Transverse colon (tissue), 4 donors: ENCODE data around the gene UROD. TPM values are rescaled to one million over a fixed set of nuclear protein-coding genes. Genes with fewer than 3 reads are reported as not detected.

Source experiments
- DNase-seq: peaks from one replicate; pipeline ENCODE4 v3.0.0-alpha.2; 2019
- H3K27ac ChIP-seq, 4 donors: fragments of 200-600 bp; sonication (generic); 2 replicates each; pipeline ENCODE4 v1.5.1; 2016 to 2018; ENCODE audit warnings: inconsistent platforms in 4 of 4
- H3K27me3 ChIP-seq: fragments of 200-600 bp; sonication (generic); 2 replicates; pipeline ENCODE4 v1.5.1; 2017; ENCODE audit warnings: inconsistent platforms
- H3K36me3 ChIP-seq, 4 donors: fragments of 200-600 bp; sonication (generic); 2 replicates each; pipeline ENCODE4 v1.5.1; 2017 to 2019; ENCODE audit warnings: inconsistent platforms in 4 of 4
- H3K4me1 ChIP-seq, 4 donors: fragments of 200-600 bp; sonication (generic); 2 replicates each; pipeline ENCODE4 v1.5.1; 2017 to 2020; ENCODE audit warnings: inconsistent platforms in 4 of 4
- H3K4me3 ChIP-seq, 4 donors: fragments of 200-600 bp; sonication (generic); 1 replicate in 1 of 4; 2 replicates in 3 of 4; pipeline versions ENCODE4 v1.5.1 to v1.6.1; 2017 to 2019; ENCODE audit warnings: inconsistent platforms in 4 of 4
- H3K9me3 ChIP-seq, 2 donors: fragments of 200-600 bp; sonication (generic); 2 replicates each; pipeline ENCODE4 v1.5.1; 2017 to 2019; ENCODE audit warnings: inconsistent platforms in 2 of 2
- CTCF ChIP-seq, 5 experiments: fragments of 200-600 bp in 3 of 5; fragments of 450-650 bp in 2 of 5; sonication (generic) in 3 of 5; IDR thresholded peaks; 1 replicate in 2 of 5; 2 replicates in 3 of 5; pipeline ENCODE4 v1.5.1; 2016 to 2017; ENCODE audit warnings: antibody characterized with exemption in 5 of 5, inconsistent platforms in 3 of 5, mild to moderate bottlenecking in 2 of 5, moderate library complexity in 1 of 5
- EP300 ChIP-seq: sonication (generic); formaldehyde crosslinking; IDR thresholded peaks from one replicate; pipeline ENCODE4 v1.6.1; 2017; ENCODE audit warnings: antibody characterized with exemption, low read depth
- POLR2A ChIP-seq: fragments of 450-650 bp; IDR thresholded peaks from one replicate; pipeline ENCODE4 v1.6.1; 2016; ENCODE audit warnings: antibody characterized with exemption, mild to moderate bottlenecking, moderate library complexity
- POLR2AphosphoS5 ChIP-seq, 3 donors: sonication (generic); formaldehyde crosslinking; IDR thresholded peaks; one replicate each; pipeline ENCODE4 v1.6.1; 2016; ENCODE audit warnings: antibody characterized with exemption in 3 of 3
- whole genome bisulfite sequencing, 2 donors: methylation state at CpG; one replicate each; pipeline ENCODE4 v1.1.5; 2018; ENCODE audit warnings: low coverage in 1 of 2; 5-methylcytosine and 5-hydroxymethylcytosine counted together
- in situ Hi-C, 4 donors: fragments of 200-750 bp; cut with MboI; loops; one replicate each; pipeline versions ENCODE4 v1.15.0 to v1.15.1; 2017; ENCODE audit warnings: low sequenced_read_pairs in 3 of 4, low pct_ligation_motif_present in 1 of 4, low pct_unique_long_range_greater_than_20kb in 1 of 4
- intact Hi-C: fragments of 100-400 bp; cut with DNase I; formaldehyde crosslinking; loops from one replicate; pipeline ENCODE4 v1.15.1; 2023; ENCODE audit warnings: low total_unique reads
- total RNA-seq, 4 donors: library from RNA; depleted of rRNA; stranded (reverse); fragments of >200 nt; gene quantifications; one replicate each; pipeline ENCODE4 v1.1.0, GENCODE V29; 2016

UROD gene
- total RNA-seq, 4 donors from 2014 or later: 46.4 to 85.7 (median 63.9) TPM

- Histone ChIP-seq H3K4me3 (no peak overlapping the region), H3K9me3 (no peaks in the 10 kb centered on the region), H3K36me3 (peaks cover 0 to 63% (median 23%) of the 10 kb centered on the region in 4 donors), H3K4me1 (peaks cover 0 to 5% (median 2%) of the 10 kb centered on the region in 4 donors), H3K27ac (no peak overlapping the region), H3K27me3 (no peaks in the 10 kb centered on the region)
- WGBS, 2 donors: 92% methylated on average over 7 of the region's 7 CpGs; no CpG with 5 or more reads in 1 of the 2 donors
- in situ Hi-C loops (loop anchor here in 2 of 4 donors (25.0 kb wide), 2 partner anchors 167 to 217 kb away; partner anchors contain the start of genes BEST4 (in 1 of the 2), PTCH2 (in 1 of the 2) and RPS8 (in 1 of the 2)), intact Hi-C loops (no loop called here)
- TF ChIP-seq EP300 (no peak), POLR2AphosphoS5 (IDR thresholded peaks at IDR 0.05) (no peak), POLR2A (no peak), CTCF (IDR thresholded peaks at IDR 0.05) (no peak)
- no peak for DNase-seq
These were observed 7.7 kb upstream of the UROD start for GRCh38 chr1:45004281-45004920.

GRCh38 chr1:45005761-45006160, 6.3 kb upstream of the UROD start:
- in situ Hi-C loops: loop anchor here in 2 of 4 donors (25.0 kb wide), 2 partner anchors 168 to 218 kb away; partner anchors contain the start of genes BEST4 (in 1 of the 2), PTCH2 (in 1 of the 2) and RPS8 (in 1 of the 2)
- no peak overlapping the region for H3K27ac ChIP-seq
- H3K9me3 ChIP-seq: no peaks in the 10 kb centered on the region
- intact Hi-C loops: no loop called here
- no peak for TF ChIP-seq POLR2A
- no peak for TF ChIP-seq POLR2AphosphoS5 (IDR thresholded peaks at IDR 0.05)
- no peak for TF ChIP-seq CTCF (IDR thresholded peaks at IDR 0.05)
- DNase-seq: no peak
- no CpG with 5 or more reads among the region's 6 CpGs for WGBS, 2 donors
- H3K36me3 ChIP-seq: peaks cover 0 to 63% (median 23%) of the 10 kb centered on the region in 4 donors
- no peak overlapping the region for H3K4me3 ChIP-seq
- no peaks in the 10 kb centered on the region for H3K27me3 ChIP-seq
- peaks cover 9 to 17% (median 11%) of the 10 kb centered on the region in 4 donors for H3K4me1 ChIP-seq

GRCh38 chr1:45007311-45007710, 4.7 kb upstream of the UROD start:
- TF ChIP-seq EP300 (no peak), POLR2A (no peak), POLR2AphosphoS5 (IDR thresholded peaks at IDR 0.05) (no peak), CTCF (IDR thresholded peaks at IDR 0.05) (no peak)
- DNase-seq: no peak
- Histone ChIP-seq H3K9me3 (no peaks in the 10 kb centered on the region), H3K4me1 (peaks cover 14 to 27% (median 18%) of the 10 kb centered on the region in 4 donors), H3K36me3 (peaks cover 0 to 63% (median 23%) of the 10 kb centered on the region in 4 donors), H3K27ac (no peak overlapping the region), H3K4me3 (no peak overlapping the region), H3K27me3 (no peaks in the 10 kb centered on the region)
- WGBS, 2 donors: 93% methylated on average over 11 of the region's 11 CpGs; no CpG with 5 or more reads in 1 of the 2 donors
- in situ Hi-C loops (loop anchor here in 2 of 4 donors (25.0 kb wide), 2 partner anchors 170 to 220 kb away; partner anchors contain the start of genes BEST4 (in 1 of the 2), PTCH2 (in 1 of the 2) and RPS8 (in 1 of the 2)), intact Hi-C loops (no loop called here)

- H3K27me3 ChIP-seq: no peaks in the 10 kb centered on the region
- peaks cover 0 to 56% (median 23%) of the 10 kb centered on the region in 4 donors for H3K36me3 ChIP-seq
- intact Hi-C loops (no loop called here), in situ Hi-C loops (loop anchor here in 2 of 4 donors (25.0 kb wide), 2 partner anchors 171 to 221 kb away; partner anchors contain the start of genes BEST4 (in 1 of the 2), PTCH2 (in 1 of the 2) and RPS8 (in 1 of the 2))
- peaks cover 16 to 34% (median 26%) of the 10 kb centered on the region in 4 donors for H3K4me1 ChIP-seq
- H3K9me3 ChIP-seq: no peaks in the 10 kb centered on the region
- WGBS, 2 donors: 87% methylated on average over 3 of the region's 3 CpGs; no CpG with 5 or more reads in 1 of the 2 donors
- TF ChIP-seq EP300: no peak
- TF ChIP-seq POLR2A: no peak
- no peak for TF ChIP-seq CTCF (IDR thresholded peaks at IDR 0.05)
- TF ChIP-seq POLR2AphosphoS5 (IDR thresholded peaks at IDR 0.05): no peak
- DNase-seq: no peak
- no peak overlapping the region for H3K4me3 ChIP-seq
- H3K27ac ChIP-seq: no peak overlapping the region
These were observed 4.0 kb upstream of the UROD start for GRCh38 chr1:45008076-45008475.
